ENCODE data around the gene CACNA2D1. TPM values are rescaled to one million over a fixed set of nuclear protein-coding genes. Genes with fewer than 3 reads are reported as not detected.
"Not testable (repeated sequence)": the region's sequence is repeated elsewhere in the genome, so short reads cannot be mapped to it uniquely, and the experiment has no call there.

Gene CACNA2D1
- total RNA-seq, 1 donor from 2014 or later = 7.8 TPM

- DNase-seq (ENCODE audit: low read depth in 2 of 2) = no peak
Measured at GRCh38 chr7:82393840-82394220, 49.7 kb downstream of the CACNA2D1 start.

- no peak for DNase-seq (ENCODE audit: low read depth in 2 of 2)
Measured at GRCh38 chr7:82393076-82393839, 50.3 kb downstream of the CACNA2D1 start.

- DNase-seq (ENCODE audit: low read depth in 2 of 2) = no peak
Measured at GRCh38 chr7:82390936-82391335, 52.6 kb downstream of the CACNA2D1 start.

GRCh38 chr7:82389876-82390275, 53.7 kb downstream of the CACNA2D1 start:
- no peak for DNase-seq (ENCODE audit: low read depth in 2 of 2)

GRCh38 chr7:82388138-82388537, 55.4 kb downstream of the CACNA2D1 start:
- no peak for DNase-seq (ENCODE audit: low read depth in 2 of 2)

- not testable (repeated sequence) for DNase-seq (ENCODE audit: low read depth in 2 of 2)
Measured at GRCh38 chr7:82386571-82386970, 57.0 kb downstream of the CACNA2D1 start.

- DNase-seq (ENCODE audit: low read depth in 2 of 2) = no peak
Measured at GRCh38 chr7:82384779-82385178, 58.8 kb downstream of the CACNA2D1 start.

- no peak for DNase-seq (ENCODE audit: low read depth in 2 of 2)
Measured at GRCh38 chr7:82384051-82384464, 59.5 kb downstream of the CACNA2D1 start.

- no peak for DNase-seq (ENCODE audit: low read depth in 2 of 2)
Measured at GRCh38 chr7:82382276-82382675, 61.3 kb downstream of the CACNA2D1 start.

GRCh38 chr7:82376739-82377138, 66.8 kb downstream of the CACNA2D1 start:
- no peak for DNase-seq (ENCODE audit: low read depth in 2 of 2)

- DNase-seq (ENCODE audit: low read depth in 2 of 2) = no peak
Measured at GRCh38 chr7:82375713-82376112, 67.9 kb downstream of the CACNA2D1 start.

GRCh38 chr7:82375129-82375528, 68.4 kb downstream of the CACNA2D1 start:
- DNase-seq (ENCODE audit: low read depth in 2 of 2) = no peak

GRCh38 chr7:82373926-82374635, 69.5 kb downstream of the CACNA2D1 start:
- peak in 1 of 2 donors; percentile 17 for DNase-seq (ENCODE audit: low read depth in 2 of 2)

- DNase-seq (ENCODE audit: low read depth in 2 of 2) = no peak
Measured at GRCh38 chr7:82364671-82365070, 78.9 kb downstream of the CACNA2D1 start.

- DNase-seq (ENCODE audit: low read depth in 2 of 2) = no peak
Measured at GRCh38 chr7:82364048-82364447, 79.5 kb downstream of the CACNA2D1 start.

GRCh38 chr7:82362129-82362706, 81.4 kb downstream of the CACNA2D1 start:
- DNase-seq (ENCODE audit: low read depth in 2 of 2) = no peak

GRCh38 chr7:82360591-82361368, 82.8 kb downstream of the CACNA2D1 start:
- no peak for DNase-seq (ENCODE audit: low read depth in 2 of 2)

- DNase-seq (ENCODE audit: low read depth in 2 of 2) = no peak
Measured at GRCh38 chr7:82359426-82359825, 84.2 kb downstream of the CACNA2D1 start.

- DNase-seq (ENCODE audit: low read depth in 2 of 2) = no peak
Measured at GRCh38 chr7:82358923-82359322, 84.7 kb downstream of the CACNA2D1 start.

GRCh38 chr7:82358009-82358578, 85.5 kb downstream of the CACNA2D1 start:
- no peak for DNase-seq (ENCODE audit: low read depth in 2 of 2)

- no peak for DNase-seq (ENCODE audit: low read depth in 2 of 2)
Measured at GRCh38 chr7:82348251-82348650, 95.3 kb downstream of the CACNA2D1 start.

Measured in dermis microvascular lymphatic vessel endothelial cell (primary cell).